NCI-H748 (cell line): ENCODE data around the gene MCC.

Experiments
- DNase-seq: peaks from one replicate; lab custom pipeline; 2025; ENCODE audit not compliant: unreplicated experiment; lab: John Stamatoyannopoulos, UW

Gene MCC

GRCh38 chr5:113209498-113209897 lies 278.8 kb downstream of the MCC start:
- no peak for DNase-seq

GRCh38 chr5:113205807-113206206 lies 282.4 kb downstream of the MCC start:
- no peak for DNase-seq

- DNase-seq = no peak
Measured at GRCh38 chr5:113205323-113205722, 282.9 kb downstream of the MCC start.

GRCh38 chr5:113204525-113205161 lies 283.6 kb downstream of the MCC start:
- no peak for DNase-seq

GRCh38 chr5:113203916-113204315 lies 284.3 kb downstream of the MCC start:
- DNase-seq = no peak

- no peak for DNase-seq
Measured at GRCh38 chr5:113202746-113203716, 285.2 kb downstream of the MCC start.

GRCh38 chr5:113202287-113202686 lies 286.0 kb downstream of the MCC start:
- DNase-seq = no peak

- no peak for DNase-seq
Measured at GRCh38 chr5:113201715-113202114, 286.5 kb downstream of the MCC start.

GRCh38 chr5:113199122-113199905 lies 288.9 kb downstream of the MCC start:
- DNase-seq = no peak

GRCh38 chr5:113197456-113198200 lies 290.6 kb downstream of the MCC start:
- DNase-seq = no peak

- no peak for DNase-seq
Measured at GRCh38 chr5:113195771-113196170, 292.5 kb downstream of the MCC start.

- DNase-seq = no peak
Measured at GRCh38 chr5:113195251-113195650, 293.0 kb downstream of the MCC start.

GRCh38 chr5:113194591-113194990 lies 293.7 kb downstream of the MCC start:
- DNase-seq = no peak

- DNase-seq = no peak
Measured at GRCh38 chr5:113194125-113194524, 294.1 kb downstream of the MCC start.

- DNase-seq = no peak
Measured at GRCh38 chr5:113193311-113193978, 294.8 kb downstream of the MCC start.

- no peak for DNase-seq
Measured at GRCh38 chr5:113192541-113192940, 295.7 kb downstream of the MCC start.

- DNase-seq = no peak
Measured at GRCh38 chr5:113190347-113190746, 297.9 kb downstream of the MCC start.

GRCh38 chr5:113189291-113189690 lies 299.0 kb downstream of the MCC start:
- no peak for DNase-seq

- DNase-seq = no peak
Measured at GRCh38 chr5:113188436-113188835, 299.8 kb downstream of the MCC start.

GRCh38 chr5:113187906-113188305 lies 300.3 kb downstream of the MCC start:
- no peak for DNase-seq
